KMS-11 (cell line): Measurements from ENCODE around the gene HSPA12B.

ENCODE experiments used
- H2AFZ ChIP-seq: fragments of 200-600 bp; sonication (generic); 2 replicates; pipeline ENCODE4 v1.6.1; 2016; ENCODE audit warnings: antibody characterized with exemption, mixed run types, low read depth
- H3K27ac ChIP-seq: fragments of 200-600 bp; sonication (generic); 2 replicates; pipeline ENCODE4 v1.6.1; 2016; ENCODE audit warnings: mild to moderate bottlenecking, mixed run types
- H3K27me3 ChIP-seq: fragments of 200-600 bp; sonication (generic); 2 replicates; pipeline ENCODE4 v1.6.1; 2017; ENCODE audit warnings: mild to moderate bottlenecking, low read depth, mixed run types, moderate library complexity; ENCODE audit not compliant: insufficient read depth
- H3K36me3 ChIP-seq: fragments of 200-600 bp; sonication (generic); 2 replicates; pipeline ENCODE4 v1.6.1; 2017; ENCODE audit warnings: mild to moderate bottlenecking, mixed run types; ENCODE audit not compliant: insufficient read depth
- H3K4me1 ChIP-seq: fragments of 200-600 bp; sonication (generic); 2 replicates; pipeline ENCODE4 v1.6.1; 2016; ENCODE audit warnings: mild to moderate bottlenecking, low read depth, mixed run types; ENCODE audit not compliant: poor library complexity, severe bottlenecking
- H3K4me2 ChIP-seq: fragments of 200-600 bp; sonication (generic); 2 replicates; pipeline ENCODE4 v1.7.0; 2016; ENCODE audit warnings: mild to moderate bottlenecking, mixed run types
- H3K4me3 ChIP-seq: fragments of 200-600 bp; sonication (generic); IDR thresholded peaks from 2 replicates; pipeline ENCODE4 v1.6.1; 2017; ENCODE audit warnings: low read depth, low read length, mixed read lengths; ENCODE audit not compliant: insufficient read depth
- H3K79me2 ChIP-seq: fragments of 200-600 bp; sonication (generic); 2 replicates; pipeline ENCODE4 v1.6.1; 2016; ENCODE audit warnings: low read depth, mixed run types; ENCODE audit not compliant: insufficient read depth
- H3K9ac ChIP-seq: fragments of 200-600 bp; sonication (generic); 2 replicates; pipeline ENCODE4 v1.6.1; 2016; ENCODE audit warnings: mild to moderate bottlenecking, mixed run types
- H4K20me1 ChIP-seq: fragments of 200-600 bp; sonication (generic); 2 replicates; pipeline ENCODE4 v1.6.1; 2016; ENCODE audit warnings: mild to moderate bottlenecking, mixed run types; ENCODE audit not compliant: insufficient read depth
- CTCF ChIP-seq: fragments of 200-600 bp; sonication (generic); conservative IDR thresholded peaks from 2 replicates; pipeline ENCODE4 v1.6.1; 2017; ENCODE audit warnings: low read depth, mild to moderate bottlenecking, antibody characterized with exemption, low read length, moderate library complexity, mixed read lengths

Gene HSPA12B

GRCh38 chr20:3740615-3741301 is 8.3 kb downstream of the HSPA12B start:
- TF ChIP-seq CTCF = no peak
- H3K4me1 ChIP-seq = no peaks in the 10 kb centered on the region
- H2AFZ ChIP-seq = no peak overlapping the region
- H4K20me1 ChIP-seq = no peaks in the 10 kb centered on the region
- H3K4me2 ChIP-seq = no peak overlapping the region
- H3K4me3 ChIP-seq = no peak overlapping the region
- no peak overlapping the region for H3K9ac ChIP-seq
- no peak overlapping the region for H3K27ac ChIP-seq
- no peaks in the 10 kb centered on the region for H3K27me3 ChIP-seq
- H3K79me2 ChIP-seq = no peaks in the 10 kb centered on the region
- H3K36me3 ChIP-seq = no peaks in the 10 kb centered on the region

- Histone ChIP-seq H3K27ac (no peak overlapping the region), H3K4me2 (no peak overlapping the region), H3K4me1 (no peaks in the 10 kb centered on the region), H2AFZ (no peak overlapping the region), H3K9ac (no peak overlapping the region), H3K27me3 (no peaks in the 10 kb centered on the region), H3K36me3 (no peaks in the 10 kb centered on the region), H4K20me1 (no peaks in the 10 kb centered on the region), H3K79me2 (no peaks in the 10 kb centered on the region), H3K4me3 (no peak overlapping the region)
- no peak for TF ChIP-seq CTCF
Measured at GRCh38 chr20:3741836-3742458, 9.5 kb downstream of the HSPA12B start.

- Histone ChIP-seq H3K4me3 (no peak overlapping the region), H4K20me1 (no peaks in the 10 kb centered on the region), H3K27ac (no peak overlapping the region), H3K4me2 (no peak overlapping the region), H3K36me3 (no peaks in the 10 kb centered on the region), H3K4me1 (no peaks in the 10 kb centered on the region), H2AFZ (no peak overlapping the region), H3K9ac (no peak overlapping the region), H3K79me2 (no peaks in the 10 kb centered on the region), H3K27me3 (no peaks in the 10 kb centered on the region)
- no peak for TF ChIP-seq CTCF
Measured at GRCh38 chr20:3743251-3743650, 10.8 kb downstream of the HSPA12B start.

- no peaks in the 10 kb centered on the region for H3K4me1 ChIP-seq
- no peak overlapping the region for H3K9ac ChIP-seq
- H3K4me3 ChIP-seq = no peak overlapping the region
- no peaks in the 10 kb centered on the region for H3K36me3 ChIP-seq
- H4K20me1 ChIP-seq = no peaks in the 10 kb centered on the region
- H3K79me2 ChIP-seq = no peaks in the 10 kb centered on the region
- no peak overlapping the region for H2AFZ ChIP-seq
- no peak for TF ChIP-seq CTCF
- no peak overlapping the region for H3K4me2 ChIP-seq
- no peaks in the 10 kb centered on the region for H3K27me3 ChIP-seq
- H3K27ac ChIP-seq = no peak overlapping the region
Measured at GRCh38 chr20:3744037-3744436, 11.6 kb downstream of the HSPA12B start.
